Liver (tissue), 9 donors: ENCODE measurements around the gene RALGAPA2. TPM values are rescaled to one million over a fixed set of nuclear protein-coding genes. Genes with fewer than 3 reads are reported as not detected.
A peak's percentile ranks its signal among the peaks of the same experiment; 100 is the strongest.

Experiments used
- DNase-seq: peaks from one replicate; pipeline ENCODE4 v3.0.0-alpha.2; 2017; ENCODE audit warnings: low spot score
- H3K27ac ChIP-seq, 2 donors: one replicate each; pipeline ENCODE4 v1.7.0; 2013; ENCODE audit warnings: inconsistent platforms in 2 of 2, low read length in 2 of 2, control low read depth in 1 of 2, low read depth in 1 of 2, mild to moderate bottlenecking in 1 of 2
- H3K27me3 ChIP-seq, 4 donors: one replicate each; pipeline versions ENCODE4 v1.6.1 to v1.7.0; 2013; ENCODE audit warnings: low read length in 3 of 4, inconsistent platforms in 1 of 4, mild to moderate bottlenecking in 1 of 4, moderate library complexity in 1 of 4; ENCODE audit not compliant: control insufficient read depth in 4 of 4, insufficient read depth in 4 of 4
- H3K36me3 ChIP-seq, 4 donors: one replicate each; pipeline versions ENCODE4 v1.6.1 to v1.7.0; 2013; ENCODE audit warnings: low read length in 3 of 4, mild to moderate bottlenecking in 3 of 4, low read depth in 1 of 4, moderate library complexity in 1 of 4; ENCODE audit not compliant: control insufficient read depth in 4 of 4, insufficient read depth in 3 of 4
- H3K4me1 ChIP-seq, 4 donors: one replicate each; pipeline versions ENCODE4 v1.6.1 to v1.7.0; 2013; ENCODE audit warnings: low read length in 3 of 4, mild to moderate bottlenecking in 3 of 4, moderate library complexity in 1 of 4; ENCODE audit not compliant: control insufficient read depth in 4 of 4, insufficient read depth in 4 of 4
- H3K4me3 ChIP-seq, 3 donors: one replicate each; pipeline versions ENCODE4 v1.6.1 to v1.7.0; 2013; ENCODE audit warnings: low read length in 3 of 3, control low read depth in 1 of 3, low read depth in 1 of 3, mild to moderate bottlenecking in 1 of 3
- H3K9ac ChIP-seq, 2 donors: one replicate each; pipeline ENCODE4 v1.7.0; 2013; ENCODE audit warnings: low read length in 2 of 2, mild to moderate bottlenecking in 2 of 2, moderate library complexity in 2 of 2, control low read depth in 1 of 2, low read depth in 1 of 2
- H3K9me3 ChIP-seq, 4 donors: one replicate each; pipeline versions ENCODE4 v1.6.1 to v1.7.0; 2013; ENCODE audit warnings: low read length in 3 of 4; ENCODE audit not compliant: control insufficient read depth in 4 of 4
- ATF3 ChIP-seq: IDR thresholded peaks from 2 replicates; pipeline ENCODE4 v1.6.1; 2016; ENCODE audit warnings: antibody characterized with exemption
- CTCF ChIP-seq: fragments of 150-350 bp; IDR thresholded peaks from 2 replicates; pipeline ENCODE4 v1.5.1; 2017; ENCODE audit warnings: improper control_type of control experiment, low read depth, low read length; ENCODE audit not compliant: missing input control
- EGR1 ChIP-seq, 2 donors: IDR thresholded peaks; 2 replicates each; pipeline ENCODE4 v1.6.1; 2016 to 2018; ENCODE audit warnings: antibody characterized with exemption in 2 of 2, low read depth in 2 of 2
- FOXA1 ChIP-seq: IDR thresholded peaks from 2 replicates; pipeline ENCODE4 v1.6.1; 2016; ENCODE audit warnings: antibody characterized with exemption
- FOXA2 ChIP-seq: IDR thresholded peaks from 2 replicates; pipeline ENCODE4 v1.6.1; 2016; ENCODE audit warnings: antibody characterized with exemption
- GABPA ChIP-seq, 2 donors: IDR thresholded peaks in 1 of 2; conservative IDR thresholded peaks in 1 of 2; 2 replicates each; pipeline ENCODE4 v1.6.1; 2016; ENCODE audit warnings: antibody characterized with exemption in 2 of 2, mild to moderate bottlenecking in 1 of 2, moderate library complexity in 1 of 2
- HNF4A ChIP-seq, 2 donors: conservative IDR thresholded peaks; 2 replicates each; pipeline ENCODE4 v1.6.1; 2016; ENCODE audit warnings: antibody characterized with exemption in 2 of 2, mild to moderate bottlenecking in 2 of 2
- HNF4G ChIP-seq: IDR thresholded peaks from 2 replicates; pipeline ENCODE4 v1.6.1; 2016; ENCODE audit warnings: antibody characterized with exemption
- JUND ChIP-seq, 2 donors: IDR thresholded peaks; 2 replicates each; pipeline ENCODE4 v1.6.1; 2016; ENCODE audit warnings: antibody characterized with exemption in 2 of 2
- MAX ChIP-seq: IDR thresholded peaks from 2 replicates; pipeline ENCODE4 v1.6.1; 2016; ENCODE audit warnings: antibody characterized with exemption
- NR2F2 ChIP-seq: IDR thresholded peaks from 2 replicates; pipeline ENCODE4 v1.6.1; 2016; ENCODE audit warnings: antibody characterized with exemption
- RAD21 ChIP-seq, 2 donors: IDR thresholded peaks; 2 replicates each; pipeline ENCODE4 v1.6.1; 2016; ENCODE audit warnings: antibody characterized with exemption in 2 of 2, mild to moderate bottlenecking in 2 of 2
- REST ChIP-seq: IDR thresholded peaks from 2 replicates; pipeline ENCODE4 v1.6.1; 2016; ENCODE audit warnings: antibody characterized with exemption, mild to moderate bottlenecking
- RXRA ChIP-seq, 2 donors: IDR thresholded peaks; 2 replicates each; pipeline ENCODE4 v1.6.1; 2017 to 2018; ENCODE audit warnings: antibody characterized with exemption in 2 of 2, mild to moderate bottlenecking in 1 of 2
- SP1 ChIP-seq: IDR thresholded peaks from 2 replicates; pipeline ENCODE4 v1.6.1; 2018; ENCODE audit warnings: antibody characterized with exemption, mild to moderate bottlenecking
- TAF1 ChIP-seq: conservative IDR thresholded peaks from 2 replicates; pipeline ENCODE4 v1.6.1; 2016; ENCODE audit warnings: antibody characterized with exemption, mild to moderate bottlenecking
- YY1 ChIP-seq: IDR thresholded peaks from 2 replicates; pipeline ENCODE4 v1.6.1; 2016; ENCODE audit warnings: antibody characterized with exemption, mild to moderate bottlenecking
- ZBTB33 ChIP-seq: IDR thresholded peaks from 2 replicates; pipeline ENCODE4 v1.6.1; 2016; ENCODE audit warnings: antibody characterized with exemption
- WGBS: extraction: QIAGEN DNeasy Blood & Tissue Kit; methylation state at CpG from one replicate; pipeline ENCODE4 v1.1.7; 2013; 5-methylcytosine and 5-hydroxymethylcytosine counted together
- polyA plus RNA-seq, 2 donors: library from polyadenylated mRNA; stranded (reverse) in 1 of 2; unstranded in 1 of 2; fragments of 200-250 nt in 1 of 2; fragments of >200 nt in 1 of 2; fragmentation: Nextera tagmentation in 1 of 2; extraction: Ambion mirVana in 1 of 2; gene quantifications; one replicate each; pipeline versions ENCODE4 v1.2.1 to v1.2.3, GENCODE V29; 2013 to 2015
- total RNA-seq, 2 donors: library from RNA; depleted of rRNA; stranded (reverse); fragments of >200 nt; gene quantifications; one replicate each; pipeline ENCODE4 v1.2.3, GENCODE V29; 2014
- donor health status: healthy.
- donor health status: healthy.
- donor health status: healthy.
- donor health status: healthy.
- donor health status: healthy.

RALGAPA2 gene
- total and polyA plus RNA-seq, 4 donors: 14.8 to 89.9 (median 25.1) TPM

GRCh38 chr20:20440481-20440880 is 272.0 kb downstream of the RALGAPA2 start:
- no peak overlapping the region for H3K9ac ChIP-seq

GRCh38 chr20:20439602-20440190 is 272.7 kb downstream of the RALGAPA2 start:
- no peaks in the 10 kb centered on the region for H3K9me3 ChIP-seq
- peaks cover 4 to 16% (median 10%) of the 10 kb centered on the region in 4 donors for H3K36me3 ChIP-seq
- H3K27ac ChIP-seq: no peak overlapping the region
- no peaks in the 10 kb centered on the region for H3K27me3 ChIP-seq
- no peak overlapping the region for H3K9ac ChIP-seq
- TF ChIP-seq MAX (no peak), YY1 (no peak), HNF4A (conservative IDR thresholded peaks at IDR 0.05) (peak; percentile 6 to 42)
- WGBS: 72% methylated on average over 5 of the region's 5 CpGs
- no peak for DNase-seq
- peaks cover 0 to 3% (median 2%) of the 10 kb centered on the region in 4 donors for H3K4me1 ChIP-seq
- no peak overlapping the region for H3K4me3 ChIP-seq

More at GRCh38 chr20:20440481-20440880, 272.0 kb downstream of the RALGAPA2 start:
- no peak for DNase-seq
- H3K4me1 ChIP-seq: peaks cover 0 to 3% (median 2%) of the 10 kb centered on the region in 4 donors
- H3K4me3 ChIP-seq: no peak overlapping the region
- H3K36me3 ChIP-seq: peaks cover 4 to 16% (median 10%) of the 10 kb centered on the region in 4 donors
- no peaks in the 10 kb centered on the region for H3K27me3 ChIP-seq
- no peaks in the 10 kb centered on the region for H3K9me3 ChIP-seq
- no peak overlapping the region for H3K27ac ChIP-seq
- WGBS: 90% methylated on average over 16 of the region's 16 CpGs
- TF ChIP-seq SP1: no peak

GRCh38 chr20:20437314-20437713 is 275.1 kb downstream of the RALGAPA2 start:
- H3K27ac ChIP-seq: no peak overlapping the region
- H3K9me3 ChIP-seq: no peaks in the 10 kb centered on the region
- H3K4me1 ChIP-seq: peaks cover 0 to 3% (median 2%) of the 10 kb centered on the region in 4 donors
- DNase-seq: no peak
- TF ChIP-seq NR2F2: no peak
- no peak for TF ChIP-seq CTCF
- no peak for TF ChIP-seq ZBTB33
- no peak for TF ChIP-seq MAX
- TF ChIP-seq TAF1: no peak
- no peak for TF ChIP-seq SP1
- no peak for TF ChIP-seq YY1
- TF ChIP-seq HNF4A (conservative IDR thresholded peaks at IDR 0.05): no peak
- no peak for TF ChIP-seq JUND (IDR thresholded peaks at IDR 0.05)
- TF ChIP-seq REST: no peak
- TF ChIP-seq GABPA (IDR thresholded peaks at IDR 0.05 in 1 of 2, conservative IDR thresholded peaks at IDR 0.05 in 1 of 2): no peak
- TF ChIP-seq FOXA2: no peak
- TF ChIP-seq EGR1 (IDR thresholded peaks at IDR 0.05; ENCODE audit: low read depth in 2 of 2): no peak
- no peak for TF ChIP-seq ATF3
- no peak for TF ChIP-seq HNF4G
- TF ChIP-seq FOXA1: no peak
- TF ChIP-seq RAD21 (IDR thresholded peaks at IDR 0.05): no peak
- no peak for TF ChIP-seq RXRA (IDR thresholded peaks at IDR 0.05)
- no peak overlapping the region for H3K9ac ChIP-seq
- over 99% methylated on average over 7 of the region's 7 CpGs for WGBS
- no peaks in the 10 kb centered on the region for H3K27me3 ChIP-seq
- H3K4me3 ChIP-seq: no peak overlapping the region
- peaks cover 4 to 21% (median 11%) of the 10 kb centered on the region in 4 donors for H3K36me3 ChIP-seq
